Progenitor cell of endocrine pancreas (in vitro differentiated cells): ENCODE results near the gene ANKRD40. TPM values are rescaled to one million over a fixed set of nuclear protein-coding genes. Genes with fewer than 3 reads are reported as not detected.

Experiments
- DNase-seq: peaks from one replicate; pipeline ENCODE4 v3.0.0; 2021; ENCODE audit warnings: low spot score; ENCODE audit not compliant: unreplicated experiment
- H3K27ac Mint-ChIP-seq: 2 replicates; pipeline ENCODE4 v1.8.0; 2021; ENCODE audit warnings: mild to moderate bottlenecking, moderate library complexity, mixed read lengths
- H3K27me3 Mint-ChIP-seq: 2 replicates; pipeline ENCODE4 v1.8.0; 2021; ENCODE audit warnings: mixed read lengths
- H3K36me3 Mint-ChIP-seq: 2 replicates; pipeline ENCODE4 v1.8.0; 2022; ENCODE audit warnings: mixed read lengths; ENCODE audit not compliant: insufficient read depth
- H3K4me1 Mint-ChIP-seq: 2 replicates; pipeline ENCODE4 v1.8.0; 2021; ENCODE audit warnings: low read depth, mixed read lengths
- H3K4me3 Mint-ChIP-seq: 2 replicates; pipeline ENCODE4 v1.8.0; 2021; ENCODE audit warnings: low read depth, mild to moderate bottlenecking, moderate library complexity, mixed read lengths
- H3K9me3 Mint-ChIP-seq: 2 replicates; pipeline ENCODE4 v1.8.0; 2021; ENCODE audit warnings: low read depth, mixed read lengths
- CTCF ChIP-seq: fragments of 200-600 bp; sonication (generic); IDR thresholded peaks from one replicate; pipeline ENCODE4 v1.5.0; 2021; ENCODE audit warnings: antibody characterized with exemption, mild to moderate bottlenecking; ENCODE audit not compliant: unreplicated experiment
- total RNA-seq: library from RNA; stranded (reverse); gene quantifications from 2 replicates; pipeline ENCODE4 v1.2.1, GENCODE V29; 2021

Gene ANKRD40
- total RNA-seq, 1 donor from 2014 or later = 39.0 TPM

DNA sequence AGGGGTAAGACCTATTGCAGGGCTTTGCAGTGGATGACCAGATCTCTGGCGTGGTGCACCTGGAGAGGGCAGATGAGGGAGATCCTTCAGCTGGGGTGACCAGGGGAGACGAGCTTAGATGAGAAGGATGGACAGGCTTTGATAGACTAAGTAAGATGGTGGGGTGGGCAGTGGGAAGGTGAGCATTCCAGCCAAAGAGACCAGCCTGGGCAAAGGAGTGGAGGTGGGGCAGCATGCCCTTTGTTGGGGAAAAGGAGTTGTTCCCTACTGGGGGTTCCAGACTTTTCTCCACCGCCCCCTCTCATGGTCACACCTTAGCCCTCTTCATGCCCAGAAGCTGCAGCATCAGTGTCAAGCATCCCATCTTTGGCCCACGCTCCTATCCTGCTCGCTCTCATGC, 27.6 kb downstream of the ANKRD40 start:
- no peak for TF ChIP-seq CTCF
- peak overlapping the region; percentile 13 for H3K27ac Mint-ChIP-seq
- H3K9me3 Mint-ChIP-seq = no peaks in the 10 kb centered on the region
- H3K4me3 Mint-ChIP-seq = no peak overlapping the region
- peaks cover 24% of the 10 kb centered on the region for H3K4me1 Mint-ChIP-seq
- DNase-seq = no peak
- H3K27me3 Mint-ChIP-seq = peaks cover 4% of the 10 kb centered on the region
- no peaks in the 10 kb centered on the region for H3K36me3 Mint-ChIP-seq

DNA sequence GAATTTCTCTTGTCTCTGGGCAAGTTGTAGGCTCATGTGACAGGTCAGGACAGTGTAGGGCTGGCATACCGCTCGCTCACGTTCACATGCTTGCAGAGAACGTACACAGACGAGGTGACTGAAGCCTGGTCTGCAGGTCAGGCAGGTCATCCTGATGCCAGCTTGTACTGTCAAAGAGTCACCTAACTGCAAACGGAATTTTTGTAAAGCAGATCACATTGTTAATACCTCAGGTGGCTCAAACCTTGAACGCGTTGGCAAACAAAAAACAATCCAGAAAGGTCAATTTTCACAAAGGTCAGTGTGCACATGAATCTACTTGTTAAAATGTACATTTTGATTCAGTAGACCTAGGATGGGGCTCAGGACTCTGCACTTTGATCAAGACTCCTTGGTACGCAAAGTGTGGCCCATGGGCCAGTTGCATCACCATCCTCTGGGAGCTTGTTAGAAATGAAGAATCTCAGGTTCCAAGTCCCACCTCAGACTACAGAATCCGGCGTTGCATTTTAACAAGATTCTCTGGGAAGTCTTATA, 28.6 kb downstream of the ANKRD40 start:
- Mint-ChIP-seq H3K36me3 (no peaks in the 10 kb centered on the region), H3K27ac (no peak overlapping the region), H3K9me3 (no peaks in the 10 kb centered on the region), H3K4me1 (peaks cover 16% of the 10 kb centered on the region), H3K4me3 (no peak overlapping the region), H3K27me3 (peaks cover 4% of the 10 kb centered on the region)
- DNase-seq = no peak
- no peak for TF ChIP-seq CTCF

DNA sequence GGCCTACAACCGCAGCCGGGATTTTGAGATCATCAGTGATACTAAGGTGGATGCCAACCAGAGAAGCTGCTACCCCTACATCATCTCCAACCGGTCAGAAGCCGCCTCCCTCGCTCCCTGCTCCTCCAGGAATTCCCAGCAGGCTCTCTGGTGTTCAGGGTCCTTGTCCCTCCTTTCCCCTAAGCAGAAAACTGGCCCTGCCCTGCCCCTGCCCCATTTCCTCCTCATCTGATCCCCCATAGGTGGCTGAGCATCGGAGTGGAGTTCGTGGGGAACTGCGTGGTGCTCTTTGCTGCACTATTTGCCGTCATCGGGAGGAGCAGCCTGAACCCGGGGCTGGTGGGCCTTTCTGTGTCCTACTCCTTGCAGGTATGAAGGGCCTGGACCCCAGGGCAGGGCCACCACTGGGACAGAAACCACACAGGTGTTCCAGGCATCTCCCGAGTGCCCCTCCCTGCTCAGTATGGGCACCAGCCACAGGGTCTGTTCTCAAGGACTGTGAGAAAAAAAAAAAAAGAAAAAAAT, 29.8 kb downstream of the ANKRD40 start:
- DNase-seq = no peak
- peaks cover 9% of the 10 kb centered on the region for H3K4me1 Mint-ChIP-seq
- no peaks in the 10 kb centered on the region for H3K36me3 Mint-ChIP-seq
- no peak for TF ChIP-seq CTCF
- no peak overlapping the region for H3K4me3 Mint-ChIP-seq
- H3K9me3 Mint-ChIP-seq = no peaks in the 10 kb centered on the region
- peaks cover 4% of the 10 kb centered on the region for H3K27me3 Mint-ChIP-seq
- no peak overlapping the region for H3K27ac Mint-ChIP-seq

DNA sequence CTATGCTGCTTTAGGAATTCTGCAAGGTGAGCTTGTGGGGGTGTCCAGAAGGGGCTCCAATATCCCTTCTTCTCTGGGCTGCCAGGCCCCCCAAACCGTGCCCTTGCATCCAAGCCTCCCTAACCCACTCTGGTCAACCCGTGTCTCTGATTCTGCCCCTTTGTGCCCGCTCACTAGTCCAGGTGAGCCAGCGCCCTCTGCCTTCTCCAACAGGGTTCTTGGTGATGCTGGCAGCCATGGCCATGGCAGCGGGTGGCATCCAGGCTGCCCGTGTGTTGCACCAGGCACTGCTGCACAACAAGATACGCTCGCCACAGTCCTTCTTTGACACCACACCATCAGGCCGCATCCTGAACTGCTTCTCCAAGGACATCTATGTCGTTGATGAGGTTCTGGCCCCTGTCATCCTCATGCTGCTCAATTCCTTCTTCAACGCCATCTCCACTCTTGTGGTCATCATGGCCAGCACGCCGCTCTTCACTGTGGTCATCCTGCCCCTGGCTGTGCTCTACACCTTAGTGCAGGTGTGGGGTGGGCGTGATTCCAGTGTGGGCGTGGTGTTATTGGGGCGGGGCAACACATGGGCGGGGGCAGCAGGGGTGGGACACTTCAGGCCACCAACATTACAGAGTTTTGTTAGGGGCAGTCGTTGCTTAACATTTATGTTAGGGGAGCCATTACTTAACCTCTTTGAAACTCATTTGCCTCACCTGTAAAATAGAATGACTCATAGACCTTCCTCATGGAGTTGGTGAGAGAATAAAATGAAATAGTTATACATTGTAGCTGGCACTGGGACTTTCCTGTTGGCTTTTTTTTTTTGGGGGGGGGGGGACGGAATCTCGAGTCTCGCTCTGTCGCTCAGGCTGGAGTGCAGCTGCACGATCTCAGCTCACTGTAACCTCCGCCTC, 31.4 kb downstream of the ANKRD40 start:
- Mint-ChIP-seq H3K27ac (no peak overlapping the region), H3K9me3 (no peaks in the 10 kb centered on the region), H3K4me3 (no peak overlapping the region), H3K27me3 (peaks cover 3% of the 10 kb centered on the region), H3K36me3 (no peaks in the 10 kb centered on the region), H3K4me1 (peaks cover 5% of the 10 kb centered on the region)
- DNase-seq = no peak
- TF ChIP-seq CTCF = no peak

DNA sequence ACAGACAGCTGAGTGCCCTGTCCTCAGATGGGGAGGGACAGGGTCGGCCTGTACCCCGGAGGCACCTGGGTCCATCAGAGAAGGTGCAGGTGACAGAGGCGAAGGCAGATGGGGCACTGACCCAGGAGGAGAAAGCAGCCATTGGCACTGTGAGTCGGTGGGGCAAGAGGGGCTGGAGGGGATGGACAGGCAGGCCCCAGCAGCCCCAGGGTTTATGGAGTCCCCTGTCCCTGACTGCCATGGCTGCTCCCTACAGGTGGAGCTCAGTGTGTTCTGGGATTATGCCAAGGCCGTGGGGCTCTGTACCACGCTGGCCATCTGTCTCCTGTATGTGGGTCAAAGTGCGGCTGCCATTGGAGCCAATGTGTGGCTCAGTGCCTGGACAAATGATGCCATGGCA, 32.1 kb downstream of the ANKRD40 start:
- Mint-ChIP-seq H3K27ac (no peak overlapping the region), H3K9me3 (no peaks in the 10 kb centered on the region)
- no peak for TF ChIP-seq CTCF

More for the DNA sequence above, 32.1 kb downstream of the ANKRD40 start:
- Mint-ChIP-seq H3K27me3 (no peaks in the 10 kb centered on the region), H3K36me3 (no peaks in the 10 kb centered on the region), H3K4me3 (no peak overlapping the region), H3K4me1 (peaks cover 5% of the 10 kb centered on the region)
- no peak for DNase-seq
